Kidney (tissue), 14 donors: Measurements from ENCODE around the gene STOML3. TPM values are rescaled to one million over a fixed set of nuclear protein-coding genes. Genes with fewer than 3 reads are reported as not detected.

ENCODE experiments used
- DNase-seq, 5 donors: peaks; one replicate each; pipeline ENCODE4 v3.0.0-alpha.2; 2013 to 2020
- FAIRE-seq: peaks from 2 replicates; lab custom pipeline; 2012; peaks lifted over from hg19 to GRCh38; lab: Jason Lieb, UNC
- H3K27ac ChIP-seq, 2 donors: one replicate each; pipeline ENCODE4 v1.7.0; 2013; ENCODE audit warnings: low read depth in 2 of 2, low read length in 2 of 2, inconsistent platforms in 1 of 2
- H3K27me3 ChIP-seq: one replicate; pipeline ENCODE4 v1.7.1; 2013; ENCODE audit warnings: low read length, inconsistent platforms; ENCODE audit not compliant: control insufficient read depth, insufficient read depth
- H3K36me3 ChIP-seq, 3 donors: one replicate each; pipeline versions ENCODE4 v1.7.0 to v1.7.1; 2013; ENCODE audit warnings: low read length in 3 of 3, control low read depth in 1 of 3, inconsistent platforms in 1 of 3; ENCODE audit not compliant: insufficient read depth in 3 of 3, control insufficient read depth in 2 of 3
- H3K4me1 ChIP-seq, 3 donors: one replicate each; pipeline versions ENCODE4 v1.7.0 to v1.7.1; 2013; ENCODE audit warnings: low read length in 3 of 3, inconsistent platforms in 1 of 3, low read depth in 1 of 3; ENCODE audit not compliant: control insufficient read depth in 2 of 3, insufficient read depth in 2 of 3
- H3K4me3 ChIP-seq, 3 donors: one replicate each; pipeline versions ENCODE4 v1.7.0 to v1.8.1; 2013; ENCODE audit warnings: low read length in 3 of 3, control low read depth in 1 of 3, inconsistent platforms in 1 of 3
- H3K9ac ChIP-seq, 3 donors: one replicate each; pipeline versions ENCODE4 v1.7.0 to v1.7.1; 2013; ENCODE audit warnings: low read length in 3 of 3, control low read depth in 1 of 3, inconsistent platforms in 1 of 3
- H3K9me3 ChIP-seq, 3 donors: one replicate each; pipeline versions ENCODE4 v1.7.0 to v1.7.1; 2013; ENCODE audit warnings: low read length in 3 of 3, control low read depth in 1 of 3, inconsistent platforms in 1 of 3; ENCODE audit not compliant: control insufficient read depth in 2 of 3, insufficient read depth in 1 of 3
- intact Hi-C: fragments of 100-400 bp; cut with DNase I; formaldehyde crosslinking; loops from one replicate; pipeline ENCODE4 v1.11.1; 2022
- polyA plus RNA-seq: library from polyadenylated mRNA; stranded (reverse); fragments of 350-450 nt; fragmentation: Illumina TruSeq; extraction: RNeasy Lipid Tissue Mini Kit (QIAGEN cat#74804); gene quantifications from one replicate; pipeline ENCODE4 v1.2.3, GENCODE V29; 2014; ENCODE audit warnings: low read depth, low replicate concordance; ENCODE audit not compliant: insufficient read depth
- total RNA-seq: library from RNA; stranded (reverse); fragmentation: NEBNext Ultra II Directional; extraction: Animal tissue kit (Norgen Biotek cat#: 25700); gene quantifications from one replicate; pipeline ENCODE4 v1.2.1, GENCODE V29; 2021
- TF ChIP-seq, protein P1 (sequence below): IDR thresholded peaks from 3 replicates; pipeline ENCODE4 v1.5.1; 2012; ENCODE audit warnings: mild to moderate bottlenecking, moderate library complexity, borderline replicate concordance; ENCODE audit not compliant: insufficient read depth; ENCODE audit errors: extremely low read depth
- donor health status: control.
- donor health status: control.
- donor health status: control.
- donor health status: control.
- donor health status: control.
- donor health status: DM: yes; HTN: yes; CAD: no.
- donor health status: Normal renal cell carcinoma (clear cell type).

STOML3 gene
- total and polyA plus RNA-seq, 2 donors from 2014 or later, result not detected

DNA sequence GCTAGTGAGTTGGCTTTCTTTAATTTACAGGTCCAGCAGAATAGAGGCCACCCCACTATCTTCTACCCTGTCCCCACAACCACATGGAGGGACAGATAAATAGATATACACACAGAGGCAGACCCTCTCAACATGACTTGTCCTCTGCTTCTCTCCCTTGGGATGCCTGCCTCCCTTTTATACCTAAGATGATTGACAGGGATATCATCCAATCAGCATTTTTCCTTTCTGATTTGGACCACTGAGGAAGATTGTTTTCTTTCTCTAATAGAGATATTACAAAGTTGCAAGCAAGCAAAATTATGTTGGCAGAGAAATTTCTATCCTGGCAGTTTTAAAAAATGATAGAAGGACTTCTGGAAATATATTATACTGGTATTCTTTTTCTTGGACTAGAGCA is 35.8 kb downstream of the STOML3 start:
- H3K36me3 ChIP-seq, result no peaks in the 10 kb centered on the region
- TF ChIP-seq, protein P1, sequence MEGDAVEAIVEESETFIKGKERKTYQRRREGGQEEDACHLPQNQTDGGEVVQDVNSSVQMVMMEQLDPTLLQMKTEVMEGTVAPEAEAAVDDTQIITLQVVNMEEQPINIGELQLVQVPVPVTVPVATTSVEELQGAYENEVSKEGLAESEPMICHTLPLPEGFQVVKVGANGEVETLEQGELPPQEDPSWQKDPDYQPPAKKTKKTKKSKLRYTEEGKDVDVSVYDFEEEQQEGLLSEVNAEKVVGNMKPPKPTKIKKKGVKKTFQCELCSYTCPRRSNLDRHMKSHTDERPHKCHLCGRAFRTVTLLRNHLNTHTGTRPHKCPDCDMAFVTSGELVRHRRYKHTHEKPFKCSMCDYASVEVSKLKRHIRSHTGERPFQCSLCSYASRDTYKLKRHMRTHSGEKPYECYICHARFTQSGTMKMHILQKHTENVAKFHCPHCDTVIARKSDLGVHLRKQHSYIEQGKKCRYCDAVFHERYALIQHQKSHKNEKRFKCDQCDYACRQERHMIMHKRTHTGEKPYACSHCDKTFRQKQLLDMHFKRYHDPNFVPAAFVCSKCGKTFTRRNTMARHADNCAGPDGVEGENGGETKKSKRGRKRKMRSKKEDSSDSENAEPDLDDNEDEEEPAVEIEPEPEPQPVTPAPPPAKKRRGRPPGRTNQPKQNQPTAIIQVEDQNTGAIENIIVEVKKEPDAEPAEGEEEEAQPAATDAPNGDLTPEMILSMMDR, result no peak
- H3K27me3 ChIP-seq, result no peaks in the 10 kb centered on the region
- FAIRE-seq (no peak), DNase-seq (no peak)
- intact Hi-C loops, result no loop called here
- H3K4me1 ChIP-seq, result no peaks in the 10 kb centered on the region
- no peak overlapping the region for H3K9ac ChIP-seq
- no peaks in the 10 kb centered on the region for H3K9me3 ChIP-seq
- H3K4me3 ChIP-seq, result no peak overlapping the region
- H3K27ac ChIP-seq, result no peak overlapping the region

DNA sequence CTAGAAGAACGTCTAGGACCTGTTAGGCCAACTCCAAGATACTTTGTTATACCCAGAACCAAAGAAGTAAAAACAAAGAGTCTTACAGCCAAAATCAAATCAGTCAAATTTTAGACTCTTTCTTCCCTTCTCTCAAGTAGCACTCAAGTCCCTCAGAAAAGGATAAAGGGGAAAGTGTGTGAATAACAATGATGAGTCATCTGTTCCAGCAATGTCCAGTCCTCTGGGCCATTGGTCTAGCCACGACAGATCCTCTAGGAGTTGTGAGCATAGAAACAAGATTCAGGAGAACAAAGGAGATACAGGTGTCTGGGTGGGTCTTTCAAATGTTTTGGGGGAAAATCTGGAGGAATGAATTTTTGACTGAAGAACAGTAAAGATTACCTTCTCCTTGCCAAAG is 36.3 kb downstream of the STOML3 start:
- Histone ChIP-seq H3K27me3 (no peaks in the 10 kb centered on the region), H3K9me3 (no peaks in the 10 kb centered on the region), H3K9ac (no peak overlapping the region), H3K4me1 (no peaks in the 10 kb centered on the region), H3K36me3 (no peaks in the 10 kb centered on the region), H3K27ac (no peak overlapping the region), H3K4me3 (no peak overlapping the region)
- TF ChIP-seq, protein P1, result no peak
- intact Hi-C loops, result no loop called here
- no peak for DNase-seq
- no peak for FAIRE-seq

DNA sequence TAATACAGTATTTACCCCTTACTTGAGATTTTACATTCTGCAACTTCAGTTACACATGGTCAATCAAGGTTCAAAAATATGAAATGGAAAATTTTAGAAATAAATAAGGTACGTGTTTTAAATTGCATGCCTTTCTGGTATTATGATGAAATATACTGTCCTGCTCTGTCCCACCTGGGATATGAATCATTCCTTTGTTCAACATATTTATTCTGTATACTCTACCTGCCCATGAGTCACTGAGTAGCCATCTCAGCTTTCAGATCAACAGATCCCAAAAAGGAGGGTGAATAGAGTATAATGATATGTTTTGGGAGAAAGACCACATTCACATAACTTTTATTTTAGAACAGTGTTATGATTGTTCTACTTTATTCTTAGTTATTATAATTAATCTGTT is 37.8 kb downstream of the STOML3 start:
- no peak overlapping the region for H3K27ac ChIP-seq
- intact Hi-C loops, result no loop called here
- DNase-seq, result no peak

More for the DNA sequence above, 37.8 kb downstream of the STOML3 start:
- no peaks in the 10 kb centered on the region for H3K4me1 ChIP-seq
- H3K4me3 ChIP-seq, result no peak overlapping the region
- TF ChIP-seq, protein P1, result no peak
- no peaks in the 10 kb centered on the region for H3K27me3 ChIP-seq
- FAIRE-seq, result peak; percentile 45
- H3K9ac ChIP-seq, result no peak overlapping the region
- H3K9me3 ChIP-seq, result no peaks in the 10 kb centered on the region
- H3K36me3 ChIP-seq, result no peaks in the 10 kb centered on the region
